Stimulated activated CD8-positive, alpha-beta memory T cell treated with anti-CD3 and anti-CD28 coated beads, Interleukin-15, amount 100 ng/mL, for 1 hour (primary cell): ENCODE results near the gene CFAP299.

Experiments used
- DNase-seq: peaks from one replicate; pipeline ENCODE4 v3.0.0-alpha.2; 2020; ENCODE audit warnings: low read depth

Gene CFAP299

GRCh38 chr4:80521438-80521837 lies 185.9 kb downstream of the CFAP299 start:
- DNase-seq, result no peak

GRCh38 chr4:80526697-80527096 lies 191.2 kb downstream of the CFAP299 start:
- no peak for DNase-seq

GRCh38 chr4:80529026-80529425 lies 193.5 kb downstream of the CFAP299 start:
- DNase-seq, result no peak

GRCh38 chr4:80532674-80533333 lies 197.3 kb downstream of the CFAP299 start:
- DNase-seq, result no peak

GRCh38 chr4:80535551-80535950 lies 200.0 kb downstream of the CFAP299 start:
- DNase-seq, result no peak

GRCh38 chr4:80538276-80538926 lies 202.9 kb downstream of the CFAP299 start:
- DNase-seq, result no peak

- no peak for DNase-seq
Observed at GRCh38 chr4:80539190-80539589, 203.7 kb downstream of the CFAP299 start.

GRCh38 chr4:80540349-80540748 lies 204.8 kb downstream of the CFAP299 start:
- DNase-seq, result no peak

GRCh38 chr4:80540785-80541469 lies 205.4 kb downstream of the CFAP299 start:
- no peak for DNase-seq

- no peak for DNase-seq
Observed at GRCh38 chr4:80542747-80543146, 207.2 kb downstream of the CFAP299 start.

GRCh38 chr4:80560337-80560736 lies 224.8 kb downstream of the CFAP299 start:
- no peak for DNase-seq

GRCh38 chr4:80566203-80566872 lies 230.8 kb downstream of the CFAP299 start:
- no peak for DNase-seq

GRCh38 chr4:80568891-80569290 lies 233.4 kb downstream of the CFAP299 start:
- DNase-seq, result no peak

- DNase-seq, result no peak
Observed at GRCh38 chr4:80576796-80577195, 241.3 kb downstream of the CFAP299 start.

GRCh38 chr4:80578001-80578400 lies 242.5 kb downstream of the CFAP299 start:
- no peak for DNase-seq

- no peak for DNase-seq
Observed at GRCh38 chr4:80585542-80585941, 250.0 kb downstream of the CFAP299 start.

- no peak for DNase-seq
Observed at GRCh38 chr4:80586716-80587115, 251.2 kb downstream of the CFAP299 start.

GRCh38 chr4:80587871-80588385 lies 252.4 kb downstream of the CFAP299 start:
- DNase-seq, result no peak

GRCh38 chr4:80592950-80593349 lies 257.4 kb downstream of the CFAP299 start:
- DNase-seq, result no peak

GRCh38 chr4:80594701-80595100 lies 259.2 kb downstream of the CFAP299 start:
- no peak for DNase-seq

GRCh38 chr4:80608281-80608980 lies 272.9 kb downstream of the CFAP299 start:
- DNase-seq, result no peak

GRCh38 chr4:80610199-80610598 lies 274.7 kb downstream of the CFAP299 start:
- no peak for DNase-seq
